HUDEP-2 (cell line): Measurements from ENCODE around the gene GALNS.
"Not testable (repeated sequence)": the region's sequence is repeated elsewhere in the genome, so short reads cannot be mapped to it uniquely, and the experiment has no call there.

Experiments used
- DNase-seq, 76 experiments: peaks; one replicate each; lab custom pipeline; 2025; ENCODE audit not compliant: unreplicated experiment in 76 of 76; lab: John Stamatoyannopoulos, UW

GALNS gene

DNA sequence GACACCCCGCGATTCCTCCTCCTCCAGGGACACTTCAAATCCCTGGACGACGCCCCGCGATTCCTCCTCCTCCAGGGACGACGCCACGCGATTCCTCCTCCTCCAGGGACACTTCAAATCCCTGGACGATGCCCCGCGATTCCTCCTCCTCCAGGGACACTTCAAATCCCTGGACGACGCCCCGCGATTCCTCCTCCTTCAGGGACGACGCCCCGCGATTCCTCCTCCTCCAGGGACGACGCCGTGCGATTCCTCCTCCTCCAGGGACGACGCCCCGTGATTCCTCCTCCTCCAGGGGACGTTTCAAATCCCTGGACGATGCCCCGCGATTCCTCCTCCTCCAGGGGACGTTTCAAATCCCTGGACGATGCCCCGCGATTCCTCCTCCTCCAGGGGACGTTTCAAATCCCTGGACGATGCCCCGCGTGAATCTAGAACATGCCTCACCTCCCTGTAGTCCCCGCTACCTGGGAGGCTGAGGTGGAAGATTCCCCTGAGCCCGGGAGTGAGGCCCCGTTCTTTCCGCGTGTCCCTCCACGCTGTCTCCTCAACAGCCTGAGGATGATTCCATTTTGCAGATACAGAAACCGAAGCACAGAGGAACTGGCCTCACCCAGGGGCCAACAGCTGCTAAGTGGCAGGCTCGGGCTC is 33.1 kb upstream of the GALNS start:
- not testable (repeated sequence) for DNase-seq

DNA sequence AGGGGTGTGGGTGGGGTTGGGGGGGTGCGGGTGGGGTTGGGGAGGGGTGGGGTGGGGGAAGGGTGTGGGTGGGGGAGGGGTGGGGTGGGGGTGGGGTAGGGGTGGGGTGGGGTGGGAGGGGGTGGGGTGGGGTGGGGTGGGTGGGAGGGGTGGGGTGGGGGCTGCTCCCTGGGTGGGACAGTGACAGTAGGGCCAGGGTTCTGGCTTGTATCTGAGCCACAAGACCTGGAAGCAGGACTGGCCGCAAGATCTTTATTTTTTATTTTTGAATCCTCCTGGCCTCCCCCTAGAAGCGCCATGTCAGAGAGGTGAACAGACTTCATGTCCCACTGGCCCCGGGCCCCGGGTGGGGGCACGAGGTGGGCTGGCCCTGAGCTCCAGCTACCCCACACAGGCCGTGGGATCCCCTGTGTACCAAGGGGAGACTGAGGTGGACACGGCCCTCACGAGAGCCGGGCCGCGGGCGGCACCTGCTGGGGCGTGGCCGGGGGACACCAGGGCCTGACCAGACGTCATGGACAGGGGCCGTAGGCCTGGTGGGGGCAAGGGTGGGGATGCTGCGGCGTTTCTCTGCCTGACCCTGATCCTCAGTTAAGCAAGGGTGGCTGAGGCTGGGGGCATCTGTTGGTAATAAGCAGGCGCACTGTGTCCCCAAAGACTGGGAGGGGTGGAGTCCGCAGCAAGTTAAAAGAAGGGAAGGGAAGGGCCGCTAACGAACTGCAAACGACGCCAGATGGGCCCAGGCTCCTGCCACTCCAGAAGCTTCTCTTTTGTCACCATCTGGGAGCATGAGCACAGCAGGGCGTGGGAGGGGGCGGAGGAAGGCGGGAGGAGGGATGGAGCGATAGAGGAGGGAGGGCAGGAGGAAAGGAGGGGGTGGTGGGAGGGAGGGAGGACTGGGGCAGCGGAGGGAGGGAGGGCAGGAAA is 32.0 kb upstream of the GALNS start:
- DNase-seq = peak in 2 of 76 experiments; percentile 11 to 30

DNA sequence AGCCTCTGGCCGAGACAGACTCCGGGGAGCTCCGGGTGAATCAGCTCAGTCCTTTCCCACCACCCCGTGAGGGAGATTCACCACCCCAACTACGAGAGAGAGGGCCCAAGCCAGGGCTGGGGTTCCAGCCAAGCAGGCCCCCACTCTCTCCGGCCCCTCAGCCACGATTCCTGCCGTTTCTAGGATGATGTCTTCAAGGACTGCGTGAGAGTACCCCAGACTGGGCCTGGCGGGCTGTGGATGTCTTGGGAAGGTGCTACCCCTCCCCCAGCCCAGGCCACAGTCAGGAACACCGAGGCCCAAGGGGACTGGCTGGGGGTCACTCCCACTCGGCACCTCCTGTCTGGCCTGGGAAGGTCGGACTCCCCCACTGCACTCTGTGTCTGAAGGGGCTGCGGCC is 31.3 kb upstream of the GALNS start:
- DNase-seq = no peak

DNA sequence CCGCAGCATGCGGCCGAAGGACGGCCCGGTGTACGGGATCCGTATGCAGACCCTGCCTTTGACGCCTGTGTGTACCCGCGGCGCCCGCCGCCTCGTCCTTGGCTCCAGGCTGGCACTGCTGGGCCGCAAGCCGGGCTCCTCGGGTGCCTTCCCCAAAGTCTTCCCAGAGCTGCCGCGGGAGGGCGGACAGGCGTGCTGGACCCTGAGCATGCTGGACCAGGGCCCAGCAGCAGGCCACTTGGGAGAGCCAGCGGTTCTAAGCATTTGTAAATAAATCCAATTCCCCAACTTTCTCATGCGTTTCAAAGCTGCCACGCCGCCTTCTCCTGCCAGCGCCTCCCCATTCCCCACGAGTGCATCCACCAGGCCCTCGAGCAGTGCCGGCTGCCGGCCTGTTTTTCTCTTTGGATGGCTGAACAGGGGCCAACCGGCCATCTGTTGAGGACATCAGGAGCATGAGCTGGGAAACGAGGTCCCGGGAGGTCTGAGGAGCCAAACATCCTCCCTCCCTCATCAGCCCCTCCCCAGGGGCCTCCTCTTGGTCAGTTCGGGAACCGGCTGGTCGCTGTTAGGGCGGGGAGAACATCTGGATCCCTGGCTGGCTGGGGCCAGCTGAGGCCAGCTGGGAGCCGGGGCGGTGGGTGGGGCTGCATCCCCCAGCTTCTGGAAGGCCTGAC is 30.2 kb upstream of the GALNS start:
- no peak for DNase-seq

DNA sequence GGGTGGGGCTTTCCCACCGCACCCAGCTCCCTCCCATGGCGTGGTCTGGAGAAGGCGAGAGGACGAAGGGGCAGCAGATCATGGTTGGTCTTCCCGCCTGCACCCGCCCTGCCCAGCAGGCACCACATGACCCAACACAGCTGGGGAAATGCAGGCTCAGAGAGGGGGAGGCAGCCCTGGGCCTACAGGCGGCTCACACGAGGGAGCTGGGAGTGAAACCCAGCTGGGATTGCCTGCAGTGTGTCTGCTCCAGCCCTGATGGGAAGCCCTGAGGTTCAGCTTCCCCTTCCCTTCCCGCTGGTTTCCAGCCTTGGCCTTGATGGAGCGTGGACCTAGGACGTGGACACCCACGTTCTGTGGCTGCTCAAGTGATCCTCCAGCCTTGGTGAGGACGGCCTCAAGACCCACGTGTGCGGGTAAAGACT is 29.7 kb upstream of the GALNS start:
- DNase-seq = no peak

DNA sequence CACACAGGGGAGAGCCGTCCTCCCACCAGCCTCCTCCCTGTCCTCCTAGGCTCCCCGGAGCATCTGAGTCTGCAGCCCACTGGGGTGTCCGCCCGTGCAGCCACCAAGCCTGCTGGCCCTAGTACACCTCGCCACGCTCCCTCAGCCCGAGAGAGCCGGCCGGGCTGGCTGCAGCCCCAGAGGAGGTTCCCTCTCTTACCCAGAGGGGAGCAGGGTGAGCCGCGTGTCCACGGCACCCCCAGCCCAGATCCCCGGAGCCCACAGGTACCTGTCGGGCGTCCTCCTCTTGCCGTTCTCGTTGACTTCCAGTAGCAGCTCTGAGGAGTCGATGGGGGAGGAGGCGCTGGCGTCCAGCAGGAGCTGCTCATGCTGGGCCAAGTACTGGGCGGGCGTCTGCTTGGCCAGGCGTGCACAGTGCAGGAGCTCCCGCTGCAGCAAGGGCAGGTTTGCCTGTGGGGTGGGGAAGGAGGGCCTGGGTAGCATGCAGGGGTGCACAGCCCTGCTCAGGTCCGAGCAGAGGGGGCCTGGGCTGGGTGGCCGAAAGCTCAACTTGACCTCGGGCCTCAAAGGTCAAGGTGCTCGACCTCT is 29.0 kb upstream of the GALNS start:
- DNase-seq = no peak

DNA sequence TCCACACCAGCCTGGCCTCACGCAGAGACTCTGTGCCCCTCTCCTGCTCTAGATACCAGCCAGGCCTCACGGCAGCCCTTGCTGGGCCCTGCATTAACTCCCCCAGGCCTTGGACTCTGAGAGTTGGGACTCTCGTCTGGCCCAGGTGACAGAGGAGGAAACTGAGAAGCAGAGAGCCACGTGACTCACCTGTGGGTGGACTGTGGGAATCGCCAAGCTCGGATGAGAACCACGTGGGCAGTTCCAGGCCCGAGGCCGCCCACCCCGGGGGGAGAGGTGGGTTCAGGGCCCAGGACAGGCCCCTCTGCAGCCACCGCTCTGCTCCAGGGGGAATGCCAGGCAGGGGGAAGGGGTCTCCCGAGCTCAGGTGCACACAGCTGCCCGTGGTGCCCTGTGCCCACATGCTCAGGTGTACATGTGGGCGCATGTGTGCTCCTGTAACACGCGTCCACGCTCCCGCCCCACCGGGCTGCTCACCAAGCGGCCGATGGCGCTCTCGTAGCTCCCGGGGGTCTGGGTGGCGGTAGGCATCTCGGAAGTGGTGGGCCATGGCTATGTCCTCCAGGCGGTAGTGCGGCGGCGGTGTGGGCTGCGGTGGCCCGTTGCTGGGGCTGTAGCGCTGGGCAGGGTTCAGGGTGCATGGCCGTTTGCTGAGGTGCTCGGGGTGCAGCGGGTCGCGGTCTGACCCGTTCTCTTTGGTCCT is 28.0 kb upstream of the GALNS start:
- DNase-seq = no peak

DNA sequence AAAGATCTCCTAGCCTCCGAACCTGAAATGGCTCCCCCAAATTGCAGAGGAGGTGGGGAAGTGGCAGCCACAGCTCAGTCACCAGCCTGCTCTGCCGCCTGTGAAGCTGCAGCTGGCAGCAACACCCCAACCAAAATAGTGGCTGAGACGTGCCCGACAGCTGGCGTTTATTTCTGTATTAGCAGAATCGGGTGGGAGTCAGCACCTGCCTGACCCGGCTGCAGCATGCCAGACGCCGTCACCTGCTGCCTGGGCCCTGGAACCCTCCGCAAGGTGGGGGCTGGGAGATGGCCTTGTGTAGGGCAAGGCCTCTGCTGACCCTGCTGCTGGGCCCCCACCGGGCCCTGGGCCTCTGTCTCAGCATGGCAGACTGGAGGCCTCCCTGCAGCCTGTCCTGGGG is 27.2 kb upstream of the GALNS start:
- no peak for DNase-seq

DNA sequence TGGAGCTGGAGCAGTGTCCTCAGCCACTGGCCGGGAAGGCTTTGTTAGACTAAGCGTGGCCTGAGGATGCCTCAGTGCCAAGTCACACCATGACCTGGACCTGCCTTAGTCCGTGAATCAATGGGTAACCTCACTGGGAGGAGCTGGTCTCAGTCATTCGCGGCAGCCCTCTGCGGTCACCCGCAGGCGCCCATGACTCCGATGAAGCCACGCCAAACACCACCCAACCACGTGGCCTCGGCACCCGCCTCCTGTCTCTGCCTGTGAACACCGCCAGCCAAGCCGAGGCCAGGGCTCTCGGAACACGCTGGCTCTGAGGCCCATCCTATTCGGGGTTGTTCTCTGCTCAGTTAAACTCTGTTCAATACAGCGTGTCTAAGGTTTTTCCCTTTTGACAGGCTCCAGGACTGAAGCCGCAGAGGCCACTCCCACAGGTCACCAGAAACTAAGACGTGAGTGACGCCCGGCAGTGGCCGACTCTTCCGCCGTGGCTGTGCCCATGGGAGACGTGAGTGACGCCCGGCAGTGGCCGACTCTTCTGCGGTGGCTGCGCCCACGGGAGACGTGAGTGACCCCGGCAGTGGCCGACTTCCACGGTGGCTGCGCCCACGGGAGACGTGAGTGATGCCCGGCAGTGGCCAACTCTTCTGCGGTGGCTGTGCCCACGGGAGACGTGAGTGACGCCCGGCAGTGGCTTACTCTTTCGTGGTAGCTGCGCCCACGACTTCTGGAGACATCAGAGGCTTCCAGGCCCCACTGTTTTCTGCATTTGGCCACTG is 26.6 kb upstream of the GALNS start:
- no peak for DNase-seq

DNA sequence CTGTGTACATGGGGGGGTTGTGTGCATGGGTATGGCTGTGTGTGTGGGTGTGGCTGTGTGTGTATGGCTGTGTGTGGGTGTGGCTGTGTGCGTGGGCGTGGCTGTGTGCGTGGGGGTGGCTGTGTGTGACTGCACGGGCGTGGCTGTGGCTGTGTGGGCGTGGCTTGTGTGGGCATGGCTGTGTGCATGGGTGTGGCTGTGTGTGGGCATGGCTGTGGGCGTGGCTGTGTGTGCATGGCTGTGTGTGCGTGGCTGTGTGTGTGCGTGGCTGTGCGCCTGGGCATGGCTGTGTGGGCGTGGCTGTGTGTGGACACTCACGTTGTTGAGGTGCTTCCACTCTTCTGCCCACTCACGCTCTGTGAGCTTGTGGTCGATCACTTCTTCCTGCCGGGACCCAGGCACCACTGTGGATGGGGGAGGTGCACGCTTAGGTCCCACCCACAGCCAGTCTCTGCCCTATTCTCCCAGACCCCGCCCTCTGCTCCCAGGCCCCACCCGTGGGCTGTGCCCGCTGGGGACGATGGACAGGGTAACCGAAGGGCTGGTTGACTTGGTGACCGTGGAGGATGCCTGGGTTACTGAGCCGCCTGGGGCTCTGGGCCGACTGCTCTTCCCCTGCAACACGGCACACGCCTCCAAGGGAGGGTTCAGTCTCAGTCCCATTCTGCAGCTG is 25.7 kb upstream of the GALNS start:
- peak in 72 of 76 experiments; percentile 4 to 89 (median 80) for DNase-seq

DNA sequence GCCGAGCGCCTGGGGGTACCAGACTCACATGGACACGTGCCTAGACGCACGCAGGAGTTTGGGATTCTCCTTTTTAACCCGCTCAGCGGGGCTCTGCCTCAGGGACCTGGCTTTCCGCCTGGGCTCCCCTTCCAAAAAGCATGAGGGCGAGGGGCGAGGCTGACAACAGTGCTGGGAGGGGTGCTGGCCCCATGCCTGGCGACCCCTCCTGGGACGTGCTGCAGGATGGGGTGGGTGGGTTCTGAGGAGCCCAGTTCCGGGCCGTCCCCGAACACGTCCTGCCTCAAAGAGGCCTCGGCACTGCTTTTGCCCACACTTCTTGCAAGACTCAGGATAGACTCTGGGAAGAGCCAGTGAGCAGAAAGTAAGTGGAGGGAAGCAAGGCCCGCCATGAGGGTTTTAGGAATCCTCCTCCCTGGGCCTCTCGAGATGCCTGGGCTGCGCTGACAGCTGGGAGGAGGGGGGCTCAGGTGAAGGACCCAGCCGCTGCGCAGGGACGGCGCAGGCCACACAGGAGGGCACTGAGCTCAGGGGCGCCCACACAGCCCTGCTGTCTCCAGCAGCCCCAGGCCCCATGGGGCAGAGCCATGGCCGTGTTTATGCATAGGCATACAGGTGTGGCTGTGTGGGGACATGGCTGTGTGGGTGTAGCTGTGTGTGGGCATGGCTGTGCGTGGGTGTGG is 25.1 kb upstream of the GALNS start:
- DNase-seq = no peak

DNA sequence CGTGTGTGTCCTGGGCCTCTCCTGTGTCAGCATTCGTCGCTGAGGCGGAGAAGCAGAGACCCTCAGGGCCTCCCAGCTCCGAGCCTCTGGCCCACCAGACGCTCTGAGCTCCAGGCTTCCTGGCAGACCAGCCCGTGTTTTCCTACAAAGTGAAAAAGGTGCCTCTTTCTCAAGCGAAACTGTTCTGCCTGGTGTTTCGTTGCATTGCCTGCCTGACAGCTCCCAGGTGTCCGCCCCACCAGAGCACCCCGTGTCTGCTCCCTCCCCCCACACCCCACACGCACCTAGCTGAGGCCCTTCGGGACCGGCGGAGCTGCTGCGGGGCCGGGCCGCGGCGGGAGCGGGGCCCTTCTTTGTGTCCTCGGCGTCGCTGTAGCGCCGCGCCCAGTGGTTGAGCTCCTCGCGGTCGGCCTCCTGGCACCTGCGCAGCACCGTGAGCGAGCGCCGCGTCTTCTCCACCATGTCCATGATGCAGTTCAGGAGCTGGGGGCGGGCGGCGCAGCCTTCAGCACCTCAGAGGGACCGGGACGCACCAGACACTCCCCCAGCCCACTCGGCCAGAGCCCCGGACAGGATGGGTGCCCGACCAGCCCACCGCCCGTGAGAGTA is 24.4 kb upstream of the GALNS start:
- DNase-seq = no peak

DNA sequence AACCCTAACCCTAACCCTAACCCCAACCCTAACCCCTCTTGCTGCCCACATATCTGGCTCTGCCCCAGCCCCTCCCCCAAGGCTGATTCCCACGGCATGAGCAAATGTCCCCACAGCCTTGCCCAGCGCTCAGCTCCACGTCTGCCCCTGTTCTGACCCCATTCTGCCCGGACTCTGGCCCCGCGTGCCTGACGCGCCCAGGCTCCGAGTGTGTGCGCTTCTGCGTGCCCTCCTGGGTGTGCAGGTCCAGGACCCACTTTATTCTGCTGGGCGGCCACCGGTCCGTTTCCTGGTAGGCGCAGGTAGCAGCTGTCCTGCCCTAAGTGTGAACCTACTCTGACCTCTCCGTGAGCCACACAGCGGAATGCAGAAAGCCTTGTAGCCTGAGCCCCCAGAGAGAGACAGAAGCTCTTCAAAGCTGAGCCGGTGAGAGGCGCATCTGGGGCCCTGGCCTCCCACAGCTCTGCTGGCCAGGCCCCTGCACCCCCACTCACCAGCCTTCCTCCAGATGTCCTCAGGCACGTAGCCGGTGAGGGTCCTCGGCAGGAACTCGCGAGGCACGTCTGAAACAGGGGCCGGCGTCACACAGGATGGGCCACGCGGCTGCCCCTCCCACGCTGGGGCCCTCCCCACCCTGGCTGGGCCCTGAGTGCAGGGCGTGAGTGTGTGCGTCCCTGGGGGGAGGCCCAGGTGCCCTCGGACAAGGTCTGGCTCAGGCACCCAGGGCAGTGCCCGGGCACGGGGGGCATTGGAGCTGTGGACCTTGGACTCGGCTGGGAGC is 23.7 kb upstream of the GALNS start:
- DNase-seq = no peak

DNA sequence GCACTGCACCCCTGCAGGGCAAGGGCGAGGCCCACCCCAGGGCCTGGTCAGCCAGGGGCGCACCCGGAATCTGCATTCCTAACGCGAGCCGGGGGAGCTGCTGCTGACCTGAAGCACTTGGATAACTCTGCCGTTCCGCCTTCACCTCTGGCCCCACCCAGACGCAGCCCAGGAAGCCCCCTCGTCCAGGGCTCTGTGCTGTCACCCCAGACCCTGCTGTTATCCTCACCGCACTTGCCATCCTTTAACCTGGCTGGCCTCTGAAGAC is 23.0 kb upstream of the GALNS start:
- DNase-seq = no peak

DNA sequence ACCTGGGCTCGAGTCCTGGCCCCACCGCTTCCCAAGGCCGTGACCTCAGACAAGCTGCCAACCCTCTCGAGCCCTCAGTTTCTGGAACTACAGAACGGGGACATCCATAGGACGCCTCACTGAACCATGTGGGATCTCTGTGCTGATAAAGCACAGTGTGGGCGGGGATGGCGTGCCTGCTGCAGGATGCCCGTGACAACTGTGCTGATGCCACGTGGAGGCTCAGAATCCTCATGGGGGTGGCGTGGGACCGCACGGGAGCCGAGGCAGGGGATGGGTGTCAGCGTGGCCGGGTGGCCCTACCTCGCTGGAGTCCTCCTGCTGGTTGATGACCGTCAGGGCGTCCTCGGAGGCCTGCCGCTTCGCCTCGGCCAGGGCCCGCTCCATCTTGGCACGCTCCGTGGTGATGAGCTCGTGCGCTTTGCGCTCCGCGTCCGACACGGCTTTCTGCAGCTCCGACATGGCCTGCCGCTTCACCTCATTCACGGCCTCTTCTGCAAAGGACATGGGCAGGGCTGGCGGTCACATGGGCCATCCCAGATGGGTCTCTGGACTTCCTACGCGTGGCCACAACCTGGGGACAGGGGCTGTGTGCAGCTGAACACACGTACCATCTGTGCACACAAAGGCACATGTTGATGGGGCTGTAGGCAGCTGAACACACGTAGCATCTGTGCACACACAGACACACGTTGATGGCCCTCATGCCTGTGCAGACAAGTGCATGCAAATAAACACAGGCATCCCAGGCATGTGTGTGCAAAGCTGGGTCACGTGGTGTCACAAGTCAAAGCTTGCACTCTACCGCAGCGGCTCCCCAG is 22.4 kb upstream of the GALNS start:
- no peak for DNase-seq

DNA sequence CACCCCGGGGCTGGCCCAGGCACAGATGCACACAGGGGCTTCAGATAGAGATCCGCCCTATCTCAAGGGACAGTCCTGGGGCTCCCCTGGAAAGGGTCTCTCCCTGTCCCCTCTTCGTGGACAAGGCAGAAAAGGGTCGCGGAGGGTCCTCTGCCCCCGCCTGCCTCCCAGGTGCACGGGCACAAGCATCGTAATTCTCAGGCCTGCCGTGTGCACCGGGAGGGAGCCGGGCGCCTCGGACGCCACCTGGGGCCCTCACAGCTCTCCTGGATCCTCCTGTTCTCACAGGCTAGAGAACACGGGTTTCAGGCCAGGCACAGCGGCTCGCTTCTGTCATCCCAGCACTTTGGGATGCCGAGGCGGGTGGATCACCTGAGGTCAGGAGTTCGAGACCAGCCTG is 21.6 kb upstream of the GALNS start:
- DNase-seq = no peak
